ENCODE results near the gene VSIG4.

DNA sequence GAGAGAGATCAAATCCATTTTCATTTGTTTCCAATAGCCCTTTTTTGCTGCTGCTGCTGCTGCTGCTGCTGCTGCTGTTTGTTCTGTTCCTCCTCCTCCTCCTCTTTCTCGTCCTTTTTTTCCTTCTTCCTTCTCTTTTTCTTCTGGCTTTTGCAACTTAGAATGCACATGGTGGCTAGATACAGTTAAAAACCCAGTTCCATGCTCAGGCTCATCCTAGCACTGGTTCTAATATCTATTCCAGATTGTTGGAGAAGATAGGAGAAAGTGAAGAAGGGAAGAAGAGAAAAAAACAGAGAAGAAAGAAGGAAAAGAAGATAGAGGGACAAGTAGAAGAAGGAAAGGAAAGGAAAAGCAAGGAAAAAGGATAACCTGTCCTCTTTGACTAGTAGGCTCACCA is 39.7 kb downstream of the VSIG4 start:
- TF ChIP-seq, protein P1, sequence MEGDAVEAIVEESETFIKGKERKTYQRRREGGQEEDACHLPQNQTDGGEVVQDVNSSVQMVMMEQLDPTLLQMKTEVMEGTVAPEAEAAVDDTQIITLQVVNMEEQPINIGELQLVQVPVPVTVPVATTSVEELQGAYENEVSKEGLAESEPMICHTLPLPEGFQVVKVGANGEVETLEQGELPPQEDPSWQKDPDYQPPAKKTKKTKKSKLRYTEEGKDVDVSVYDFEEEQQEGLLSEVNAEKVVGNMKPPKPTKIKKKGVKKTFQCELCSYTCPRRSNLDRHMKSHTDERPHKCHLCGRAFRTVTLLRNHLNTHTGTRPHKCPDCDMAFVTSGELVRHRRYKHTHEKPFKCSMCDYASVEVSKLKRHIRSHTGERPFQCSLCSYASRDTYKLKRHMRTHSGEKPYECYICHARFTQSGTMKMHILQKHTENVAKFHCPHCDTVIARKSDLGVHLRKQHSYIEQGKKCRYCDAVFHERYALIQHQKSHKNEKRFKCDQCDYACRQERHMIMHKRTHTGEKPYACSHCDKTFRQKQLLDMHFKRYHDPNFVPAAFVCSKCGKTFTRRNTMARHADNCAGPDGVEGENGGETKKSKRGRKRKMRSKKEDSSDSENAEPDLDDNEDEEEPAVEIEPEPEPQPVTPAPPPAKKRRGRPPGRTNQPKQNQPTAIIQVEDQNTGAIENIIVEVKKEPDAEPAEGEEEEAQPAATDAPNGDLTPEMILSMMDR (IDR thresholded peaks at IDR 0.05): no peak
- TF ChIP-seq SIN3A (IDR thresholded peaks at IDR 0.05; ENCODE audit: borderline replicate concordance, insufficient read depth, low read depth, low read length): no peak

All from Panc1 (cell line).